ENCODE data around the gene ZNF33B.
"Not testable (repeated sequence)": the region's sequence is repeated elsewhere in the genome, so short reads cannot be mapped to it uniquely, and the experiment has no call there.

ZNF33B gene

GRCh38 chr10:42576338-42576737 lies 62.0 kb downstream of the ZNF33B start:
- TF ChIP-seq ZNF274 (IDR thresholded peaks at IDR 0.05; ENCODE audit: low read depth, low read length), result no peak
- no peak overlapping the region for H3K4me3 ChIP-seq (ENCODE audit: low read length)

- TF ChIP-seq ZNF274 (IDR thresholded peaks at IDR 0.05; ENCODE audit: low read depth, low read length), result no peak
- no peak overlapping the region for H3K4me3 ChIP-seq (ENCODE audit: low read length)
These were observed 64.0 kb downstream of the ZNF33B start for GRCh38 chr10:42574336-42574735.

- H3K4me3 ChIP-seq (ENCODE audit: low read length), result no peak overlapping the region
- no peak for TF ChIP-seq ZNF274 (IDR thresholded peaks at IDR 0.05; ENCODE audit: low read depth, low read length)
These were observed 81.4 kb downstream of the ZNF33B start for GRCh38 chr10:42556931-42557330.

- not testable (repeated sequence) for H3K4me3 ChIP-seq (ENCODE audit: low read length)
These were observed 84.8 kb downstream of the ZNF33B start for GRCh38 chr10:42553576-42553975.

- peak overlapping the region; percentile 62; the same call in 1 of the 2 replicates for H3K4me3 ChIP-seq (ENCODE audit: low read length)
- TF ChIP-seq ZNF274 (IDR thresholded peaks at IDR 0.05; ENCODE audit: low read depth, low read length), result no peak
These were observed 85.3 kb downstream of the ZNF33B start for GRCh38 chr10:42553064-42553407.

GRCh38 chr10:42552188-42553063 lies 85.9 kb downstream of the ZNF33B start:
- H3K4me3 ChIP-seq (ENCODE audit: low read length), result peak overlapping the region; percentile 83
- no peak for TF ChIP-seq ZNF274 (IDR thresholded peaks at IDR 0.05; ENCODE audit: low read depth, low read length)

- TF ChIP-seq ZNF274 (IDR thresholded peaks at IDR 0.05; ENCODE audit: low read depth, low read length), result no peak
These were observed 86.7 kb downstream of the ZNF33B start for GRCh38 chr10:42551582-42552187.

GRCh38 chr10:42549851-42550250 lies 88.5 kb downstream of the ZNF33B start:
- TF ChIP-seq ZNF274 (IDR thresholded peaks at IDR 0.05; ENCODE audit: low read depth, low read length), result no peak
- no peak overlapping the region for H3K4me3 ChIP-seq (ENCODE audit: low read length)

More at GRCh38 chr10:42551582-42552187, 86.7 kb downstream of the ZNF33B start:
- peak overlapping the region; percentile 83; the same call in 1 of the 2 replicates for H3K4me3 ChIP-seq (ENCODE audit: low read length)

- TF ChIP-seq ZNF274 (IDR thresholded peaks at IDR 0.05; ENCODE audit: low read depth, low read length), result no peak
- H3K4me3 ChIP-seq (ENCODE audit: low read length), result no peak overlapping the region
These were observed 90.1 kb downstream of the ZNF33B start for GRCh38 chr10:42548254-42548653.

GRCh38 chr10:42544945-42545344 lies 93.4 kb downstream of the ZNF33B start:
- no peak for TF ChIP-seq ZNF274 (IDR thresholded peaks at IDR 0.05; ENCODE audit: low read depth, low read length)
- H3K4me3 ChIP-seq (ENCODE audit: low read length), result no peak overlapping the region

- no peak for TF ChIP-seq ZNF274 (IDR thresholded peaks at IDR 0.05; ENCODE audit: low read depth, low read length)
- H3K4me3 ChIP-seq (ENCODE audit: low read length), result no peak overlapping the region
These were observed 94.5 kb downstream of the ZNF33B start for GRCh38 chr10:42543840-42544372.
